Caco-2 (cell line): Measurements from ENCODE around the gene ABCB8. TPM values are rescaled to one million over a fixed set of nuclear protein-coding genes. Genes with fewer than 3 reads are reported as not detected.
A peak's percentile ranks its signal among the peaks of the same experiment; 100 is the strongest.

Experiments
- BruUV-seq: library from RNA; stranded (reverse); fragments of 400-500 nt; replicated peaks from 2 replicates; lab custom pipeline; 2021; lab: Mats Ljungman, UMichigan
- CTCF ChIA-PET: fragments of 300-600 bp; sonication (Branson Sonifier 250); formaldehyde crosslinking; loops from one replicate; lab custom pipeline; 2022; ENCODE audit warnings: antibody characterized with exemption; lab: Charles Lee
- POLR2A ChIA-PET: fragments of 300-600 bp; sonication (Branson Sonifier 250); formaldehyde crosslinking; loops from one replicate; lab custom pipeline; 2022; ENCODE audit warnings: antibody characterized with exemption; lab: Charles Lee
- DNase-seq, 2 experiments: peaks; one replicate each; pipeline versions ENCODE4 v3.0.0 to v3.0.0-alpha.2; 2020 to 2022
- H3K27me3 ChIP-seq: replicated peaks from 2 replicates; pipeline ENCODE4 v1.6.0; 2011; ENCODE audit warnings: low read length; ENCODE audit not compliant: control insufficient read depth, insufficient read depth
- H3K36me3 ChIP-seq: 2 replicates; pipeline ENCODE4 v1.5.1; 2011; ENCODE audit warnings: low read length; ENCODE audit not compliant: control insufficient read depth, insufficient read depth
- H3K4me1 ChIP-seq: fragments of 250-450 bp; sonication (Bioruptor Pico); 2 replicates; pipeline ENCODE4 v1.5.1; 2020; ENCODE audit warnings: mild to moderate bottlenecking
- H3K4me3 ChIP-seq: 2 replicates; pipeline ENCODE4 v1.5.1; 2011; ENCODE audit warnings: low read depth, mild to moderate bottlenecking, control low read depth, low read length
- H3K9me3 ChIP-seq: fragments of 250-450 bp; sonication (Bioruptor Pico); 2 replicates; pipeline ENCODE4 v1.5.1; 2020; ENCODE audit warnings: mild to moderate bottlenecking, moderate library complexity
- H3K27ac Mint-ChIP-seq: one replicate; pipeline ENCODE4 v1.8.0; 2022; ENCODE audit warnings: mixed read lengths; ENCODE audit not compliant: unreplicated experiment
- H3K27me3 Mint-ChIP-seq: one replicate; pipeline ENCODE4 v1.8.0; 2022; ENCODE audit warnings: mixed read lengths; ENCODE audit not compliant: insufficient read depth, unreplicated experiment
- H3K36me3 Mint-ChIP-seq: one replicate; pipeline ENCODE4 v1.8.0; 2022; ENCODE audit warnings: mild to moderate bottlenecking, mixed read lengths; ENCODE audit not compliant: insufficient read depth, unreplicated experiment
- H3K4me1 Mint-ChIP-seq: one replicate; pipeline ENCODE4 v1.8.0; 2022; ENCODE audit warnings: low read depth, mixed read lengths; ENCODE audit not compliant: unreplicated experiment
- H3K4me3 Mint-ChIP-seq: one replicate; pipeline ENCODE4 v1.8.0; 2022; ENCODE audit warnings: mild to moderate bottlenecking, moderate library complexity, mixed read lengths; ENCODE audit not compliant: unreplicated experiment
- H3K9me3 Mint-ChIP-seq: one replicate; pipeline ENCODE4 v1.8.0; 2022; ENCODE audit warnings: mixed read lengths; ENCODE audit not compliant: unreplicated experiment
- CTCF ChIP-seq, 2 experiments: fragments of 200-600 bp in 1 of 2; IDR thresholded peaks; 1 replicate in 1 of 2; 2 replicates in 1 of 2; pipeline versions ENCODE4 v1.5.1 to v1.8.0; 2011 to 2022; ENCODE audit warnings: antibody characterized with exemption in 1 of 2, control low read depth in 1 of 2, inconsistent platforms in 1 of 2, low read depth in 1 of 2, low read length in 1 of 2, mild to moderate bottlenecking in 1 of 2, moderate library complexity in 1 of 2; ENCODE audit not compliant: insufficient read depth in 1 of 2, severe bottlenecking in 1 of 2, unreplicated experiment in 1 of 2
- intact Hi-C: fragments of 100-400 bp; cut with micrococcal nuclease; formaldehyde crosslinking; loops from one replicate; pipeline ENCODE4 v1.10.0; 2022; ENCODE audit not compliant: unreplicated experiment
- total RNA-seq: library from RNA; stranded (reverse); gene quantifications from 2 replicates; pipeline ENCODE4 v1.2.3, GENCODE V29; 2022

ABCB8 gene
- total RNA-seq, 1 experiment from 2014 or later: 30.8 TPM

GRCh38 chr7:151035902-151036301 is 7.7 kb downstream of the ABCB8 start:
- ChIA-PET CTCF (no interaction called here), POLR2A (no interaction called here)
- H3K4me1 Mint-ChIP-seq: peaks cover 5% of the 10 kb centered on the region
- no peaks in the 10 kb centered on the region for H3K9me3 Mint-ChIP-seq
- Histone ChIP-seq H3K9me3 (no peaks in the 10 kb centered on the region), H3K4me3 (no peak overlapping the region), H3K27me3 (no peaks in the 10 kb centered on the region), H3K36me3 (no peaks in the 10 kb centered on the region), H3K4me1 (peaks cover 12% of the 10 kb centered on the region)
- no peak for DNase-seq
- no peak overlapping the region for H3K4me3 Mint-ChIP-seq
- H3K27ac Mint-ChIP-seq: peak overlapping the region; percentile 42
- no TSS peak for BruUV-seq
- no peak for TF ChIP-seq CTCF (IDR thresholded peaks at IDR 0.05; ENCODE audit: insufficient read depth in 1 of 2, low read depth in 1 of 2, low read length in 1 of 2, severe bottlenecking in 1 of 2, unreplicated experiment in 1 of 2)
- no peaks in the 10 kb centered on the region for H3K27me3 Mint-ChIP-seq
- H3K36me3 Mint-ChIP-seq: peaks cover 6% of the 10 kb centered on the region
- intact Hi-C loops: no loop called here

DNA sequence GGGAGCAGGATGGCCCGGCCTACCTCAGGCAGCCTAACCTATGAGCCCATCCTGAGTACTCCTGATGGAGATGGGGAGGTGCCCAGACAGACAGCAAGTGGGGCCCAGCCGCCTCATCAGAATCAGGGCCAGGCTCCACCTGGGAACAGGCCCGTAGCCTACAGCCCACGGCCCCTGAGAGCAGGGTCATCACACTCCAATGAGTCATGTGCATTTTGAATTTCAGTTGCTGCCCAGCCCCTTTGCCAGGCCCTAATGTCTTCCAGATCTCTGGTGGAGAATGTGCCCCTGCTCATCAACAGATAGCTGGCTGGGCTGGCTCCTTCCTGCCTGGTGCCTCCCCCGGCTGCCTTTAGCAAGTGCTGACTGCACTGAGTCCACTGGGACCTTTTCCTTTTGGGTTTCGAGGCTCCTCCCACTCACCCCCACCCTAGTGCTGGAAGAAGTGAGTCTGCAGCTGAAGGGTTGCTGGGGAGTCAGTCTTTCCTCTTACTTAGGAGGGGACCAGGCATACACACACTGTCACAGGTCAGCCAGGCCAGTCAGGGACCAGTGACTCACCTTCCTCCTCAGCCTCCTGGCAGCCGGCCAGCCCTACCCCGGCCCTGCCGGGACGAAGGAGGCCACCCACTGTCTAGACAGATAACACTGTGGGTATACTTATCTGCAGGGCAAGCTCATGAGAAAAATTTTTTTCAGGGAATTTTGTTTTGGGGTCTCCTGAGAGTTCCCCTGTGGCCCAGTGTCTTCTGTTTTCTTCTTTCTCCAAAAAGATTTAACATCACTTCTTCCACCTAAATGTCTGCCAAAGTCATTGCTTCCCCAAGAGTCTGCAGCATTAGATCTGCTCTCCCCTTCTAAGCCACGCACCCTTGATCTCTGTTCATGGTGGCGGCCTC is 10.9 kb downstream of the ABCB8 start:
- CTCF ChIA-PET: no interaction called here
- Mint-ChIP-seq H3K4me3 (no peak overlapping the region), H3K36me3 (peaks cover 6% of the 10 kb centered on the region), H3K9me3 (no peaks in the 10 kb centered on the region), H3K4me1 (peaks cover 5% of the 10 kb centered on the region), H3K27ac (peak overlapping the region; percentile 33), H3K27me3 (no peaks in the 10 kb centered on the region)
- Histone ChIP-seq H3K27me3 (no peaks in the 10 kb centered on the region; the same call in 1 of the 2 replicates), H3K4me1 (peaks cover 12% of the 10 kb centered on the region), H3K9me3 (no peaks in the 10 kb centered on the region), H3K4me3 (no peak overlapping the region), H3K36me3 (no peaks in the 10 kb centered on the region)
- DNase-seq: peak; percentile 43 to 71
- no TSS peak for BruUV-seq
- intact Hi-C loops: no loop called here
- POLR2A ChIA-PET: no interaction called here
- no peak for TF ChIP-seq CTCF (IDR thresholded peaks at IDR 0.05; ENCODE audit: insufficient read depth in 1 of 2, low read depth in 1 of 2, low read length in 1 of 2, severe bottlenecking in 1 of 2, unreplicated experiment in 1 of 2)

GRCh38 chr7:151039850-151040548 is 11.7 kb downstream of the ABCB8 start:
- TF ChIP-seq CTCF (IDR thresholded peaks at IDR 0.05; ENCODE audit: insufficient read depth in 1 of 2, low read depth in 1 of 2, low read length in 1 of 2, severe bottlenecking in 1 of 2, unreplicated experiment in 1 of 2): no peak
- H3K27me3 ChIP-seq: no peaks in the 10 kb centered on the region; the same call in 1 of the 2 replicates
- peaks cover 12% of the 10 kb centered on the region for H3K4me1 ChIP-seq
- no peaks in the 10 kb centered on the region for H3K9me3 ChIP-seq
- Mint-ChIP-seq H3K4me1 (peaks cover 5% of the 10 kb centered on the region), H3K27ac (peak overlapping the region; percentile 33), H3K27me3 (no peaks in the 10 kb centered on the region), H3K36me3 (peaks cover 6% of the 10 kb centered on the region), H3K9me3 (no peaks in the 10 kb centered on the region), H3K4me3 (no peak overlapping the region)
- ChIA-PET POLR2A (no interaction called here), CTCF (no interaction called here)
- BruUV-seq: no TSS peak
- intact Hi-C loops: no loop called here
- no peaks in the 10 kb centered on the region for H3K36me3 ChIP-seq
- DNase-seq: no peak
- H3K4me3 ChIP-seq: no peak overlapping the region
